GM10248 (cell line): ENCODE results near the gene MYO7A.

ENCODE experiments used
- CTCF ChIA-PET: fragments of 300-600 bp; sonication (Branson Sonifier 250); formaldehyde crosslinking; extraction: SDS; loops from one replicate; lab custom pipeline; 2021; ENCODE audit warnings: antibody characterized with exemption; lab: Yijun Ruan, JAX
- POLR2A ChIA-PET: fragments of 350-650 bp; sonication (Branson Sonifier 250); formaldehyde crosslinking; extraction: SDS; loops from one replicate; lab custom pipeline; 2020; ENCODE audit warnings: antibody characterized with exemption; lab: Yijun Ruan, JAX
- DNase-seq: peaks from one replicate; pipeline ENCODE4 v3.0.0; 2012; ENCODE audit errors: extremely low spot score
- TF ChIP-seq, protein P1 (sequence below): IDR thresholded peaks from 2 replicates; pipeline ENCODE4 v1.5.1; 2012; ENCODE audit warnings: mild to moderate bottlenecking, low read depth; ENCODE audit errors: extremely low read depth, missing control alignments, control extremely low read depth

The MYO7A gene

DNA sequence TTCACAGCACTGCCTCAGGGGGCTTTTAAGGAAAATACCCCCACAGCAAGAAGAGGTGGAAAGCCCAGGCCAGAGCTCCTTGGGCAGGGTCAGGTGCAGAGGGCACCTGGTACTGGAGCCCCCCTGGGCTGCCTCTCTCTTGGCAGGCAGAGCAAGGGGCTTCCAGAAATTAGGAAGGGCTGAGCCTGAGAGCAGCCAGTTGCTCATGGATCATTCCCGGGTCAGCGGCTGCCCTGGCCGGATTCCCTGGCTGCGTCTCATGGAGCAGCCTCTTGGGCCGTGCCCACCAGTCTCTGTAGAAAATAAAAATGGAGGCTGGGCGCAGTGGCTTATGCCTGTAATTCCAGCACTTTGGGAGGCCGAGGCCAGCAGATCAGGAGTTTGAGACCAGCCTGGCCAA lies 35.7 kb upstream of the MYO7A start:
- CTCF ChIA-PET: interaction anchor here (1.0 to 9.1 kb wide), 19 partner anchors 9 to 292 kb away, joined by 3 to 85 read pairs (median 17); partner anchors contain the start of gene MYO7A
- no peak for DNase-seq
- TF ChIP-seq, protein P1, sequence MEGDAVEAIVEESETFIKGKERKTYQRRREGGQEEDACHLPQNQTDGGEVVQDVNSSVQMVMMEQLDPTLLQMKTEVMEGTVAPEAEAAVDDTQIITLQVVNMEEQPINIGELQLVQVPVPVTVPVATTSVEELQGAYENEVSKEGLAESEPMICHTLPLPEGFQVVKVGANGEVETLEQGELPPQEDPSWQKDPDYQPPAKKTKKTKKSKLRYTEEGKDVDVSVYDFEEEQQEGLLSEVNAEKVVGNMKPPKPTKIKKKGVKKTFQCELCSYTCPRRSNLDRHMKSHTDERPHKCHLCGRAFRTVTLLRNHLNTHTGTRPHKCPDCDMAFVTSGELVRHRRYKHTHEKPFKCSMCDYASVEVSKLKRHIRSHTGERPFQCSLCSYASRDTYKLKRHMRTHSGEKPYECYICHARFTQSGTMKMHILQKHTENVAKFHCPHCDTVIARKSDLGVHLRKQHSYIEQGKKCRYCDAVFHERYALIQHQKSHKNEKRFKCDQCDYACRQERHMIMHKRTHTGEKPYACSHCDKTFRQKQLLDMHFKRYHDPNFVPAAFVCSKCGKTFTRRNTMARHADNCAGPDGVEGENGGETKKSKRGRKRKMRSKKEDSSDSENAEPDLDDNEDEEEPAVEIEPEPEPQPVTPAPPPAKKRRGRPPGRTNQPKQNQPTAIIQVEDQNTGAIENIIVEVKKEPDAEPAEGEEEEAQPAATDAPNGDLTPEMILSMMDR: no peak
- POLR2A ChIA-PET: no interaction called here

DNA sequence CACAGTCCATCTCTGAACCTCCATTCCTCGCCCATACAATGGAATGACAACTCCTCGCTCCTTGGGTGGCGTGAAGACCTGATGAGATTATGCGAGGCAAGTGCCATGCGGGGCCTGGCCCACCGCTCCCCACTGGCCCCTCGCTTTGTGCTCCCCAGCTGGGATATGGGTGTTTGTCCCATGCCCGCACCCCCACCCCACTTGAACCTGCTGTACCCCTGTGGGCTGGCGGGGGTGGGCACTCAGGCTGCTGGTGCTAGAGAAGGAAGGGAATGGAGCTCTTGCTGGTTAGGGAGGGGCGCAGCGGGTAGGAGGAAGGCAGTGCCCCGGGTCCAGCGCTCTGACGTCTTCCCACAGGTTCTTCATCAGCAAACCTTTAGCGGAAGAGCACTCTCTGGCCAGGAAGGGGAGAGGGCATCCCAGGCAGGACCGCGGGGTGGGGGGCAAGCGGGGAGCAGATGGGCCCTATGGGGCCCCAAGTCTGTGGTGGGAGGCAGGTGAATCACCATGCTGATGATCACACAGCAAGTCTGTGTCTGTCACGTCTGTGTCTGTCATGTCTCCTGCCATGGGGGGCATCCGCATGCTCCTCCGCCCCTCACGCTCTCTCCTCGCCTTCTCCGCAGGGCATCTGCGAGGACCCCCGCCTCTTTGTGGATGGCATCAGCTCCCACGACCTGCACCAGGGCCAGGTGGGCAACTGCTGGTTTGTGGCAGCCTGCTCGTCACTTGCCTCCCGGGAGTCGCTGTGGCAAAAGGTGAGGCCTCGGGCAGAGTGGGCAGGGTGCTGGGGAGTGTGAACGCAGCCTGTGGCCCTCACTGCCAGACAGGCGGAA lies 34.8 kb upstream of the MYO7A start:
- TF ChIP-seq, protein P1: no peak
- ChIA-PET POLR2A (no interaction called here), CTCF (interaction anchor here (1.0 to 9.1 kb wide), 12 partner anchors 8 to 174 kb away, joined by 3 to 85 read pairs (median 30); partner anchors contain the start of gene MYO7A)
- DNase-seq: no peak

DNA sequence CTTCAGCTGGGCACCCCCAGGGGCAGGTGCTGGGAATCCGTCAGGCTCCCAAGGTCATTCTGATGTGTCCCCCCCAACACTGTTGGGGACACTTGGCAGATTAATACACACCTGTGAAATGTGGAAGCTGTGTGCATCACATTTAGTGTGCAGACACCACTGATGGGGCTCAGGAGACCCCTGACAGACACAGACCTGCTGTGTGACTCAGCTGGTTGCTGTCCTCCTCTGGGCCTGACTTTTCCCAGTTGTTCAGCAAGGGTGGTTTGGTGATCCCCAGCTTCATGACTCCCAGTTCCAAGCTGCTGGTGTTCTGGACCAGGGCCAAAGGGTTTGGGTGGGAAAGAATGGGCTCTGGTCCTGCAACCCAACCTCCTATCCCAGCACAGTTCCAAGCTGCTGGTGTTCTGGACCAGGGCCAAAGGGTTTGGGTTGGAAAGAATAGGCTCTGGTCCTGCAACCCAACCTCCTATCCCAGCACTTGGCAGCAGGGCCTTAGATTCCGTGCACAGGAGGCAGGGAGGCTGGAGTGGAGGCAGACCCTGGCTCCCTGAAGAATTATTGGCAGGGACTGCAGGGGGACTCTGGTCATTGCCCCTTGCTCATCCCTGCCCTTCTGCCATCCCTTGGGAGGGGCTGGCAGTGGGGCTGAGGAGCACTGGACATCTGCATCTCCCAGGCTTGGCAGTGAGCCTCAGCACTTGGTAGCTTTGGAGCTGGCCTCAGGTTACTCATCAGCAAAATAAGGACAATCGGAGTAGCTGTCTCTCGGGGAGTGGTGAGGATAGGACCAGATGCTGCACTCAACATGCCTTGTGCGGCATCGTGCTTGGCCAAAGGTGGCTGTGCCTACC lies 33.8 kb upstream of the MYO7A start:
- no peak for DNase-seq
- ChIA-PET CTCF (interaction anchor here (1.1 to 9.1 kb wide), 4 partner anchors 13 to 174 kb away, joined by 3 to 85 read pairs (median 38); no protein-coding TSS in a partner anchor), POLR2A (no interaction called here)
- TF ChIP-seq, protein P1: no peak

DNA sequence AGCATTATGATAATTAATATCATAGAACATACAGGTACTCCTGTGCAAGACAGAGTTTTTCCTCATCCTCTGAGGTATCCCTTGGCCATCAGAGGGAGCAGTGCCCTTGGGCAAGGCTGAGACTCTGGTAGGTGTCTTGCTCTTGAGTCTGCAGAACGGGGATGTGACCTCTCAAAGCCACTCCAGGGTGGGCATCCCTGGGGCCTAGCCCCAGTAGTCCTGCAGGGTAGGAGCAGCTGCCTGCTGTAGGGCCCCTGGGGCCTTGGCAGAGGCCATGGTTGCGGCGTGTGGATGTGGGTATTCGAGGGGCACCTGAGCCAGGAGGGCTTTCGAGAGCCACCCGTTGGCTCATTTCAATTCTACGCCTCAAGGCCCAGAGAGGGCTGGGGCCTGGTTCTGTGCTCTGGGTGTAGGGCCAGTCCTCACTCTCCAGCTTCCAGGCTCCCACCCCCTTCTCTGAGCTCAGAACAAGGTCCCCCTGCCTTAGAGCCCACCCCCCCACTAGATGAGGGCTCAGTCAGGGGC lies 33.1 kb upstream of the MYO7A start:
- TF ChIP-seq, protein P1: no peak
- CTCF ChIA-PET: interaction anchor here (1.0 to 9.1 kb wide), 5 partner anchors 14 to 175 kb away, joined by 3 to 85 read pairs (median 8); no protein-coding TSS in a partner anchor
- DNase-seq: no peak
- POLR2A ChIA-PET: no interaction called here

DNA sequence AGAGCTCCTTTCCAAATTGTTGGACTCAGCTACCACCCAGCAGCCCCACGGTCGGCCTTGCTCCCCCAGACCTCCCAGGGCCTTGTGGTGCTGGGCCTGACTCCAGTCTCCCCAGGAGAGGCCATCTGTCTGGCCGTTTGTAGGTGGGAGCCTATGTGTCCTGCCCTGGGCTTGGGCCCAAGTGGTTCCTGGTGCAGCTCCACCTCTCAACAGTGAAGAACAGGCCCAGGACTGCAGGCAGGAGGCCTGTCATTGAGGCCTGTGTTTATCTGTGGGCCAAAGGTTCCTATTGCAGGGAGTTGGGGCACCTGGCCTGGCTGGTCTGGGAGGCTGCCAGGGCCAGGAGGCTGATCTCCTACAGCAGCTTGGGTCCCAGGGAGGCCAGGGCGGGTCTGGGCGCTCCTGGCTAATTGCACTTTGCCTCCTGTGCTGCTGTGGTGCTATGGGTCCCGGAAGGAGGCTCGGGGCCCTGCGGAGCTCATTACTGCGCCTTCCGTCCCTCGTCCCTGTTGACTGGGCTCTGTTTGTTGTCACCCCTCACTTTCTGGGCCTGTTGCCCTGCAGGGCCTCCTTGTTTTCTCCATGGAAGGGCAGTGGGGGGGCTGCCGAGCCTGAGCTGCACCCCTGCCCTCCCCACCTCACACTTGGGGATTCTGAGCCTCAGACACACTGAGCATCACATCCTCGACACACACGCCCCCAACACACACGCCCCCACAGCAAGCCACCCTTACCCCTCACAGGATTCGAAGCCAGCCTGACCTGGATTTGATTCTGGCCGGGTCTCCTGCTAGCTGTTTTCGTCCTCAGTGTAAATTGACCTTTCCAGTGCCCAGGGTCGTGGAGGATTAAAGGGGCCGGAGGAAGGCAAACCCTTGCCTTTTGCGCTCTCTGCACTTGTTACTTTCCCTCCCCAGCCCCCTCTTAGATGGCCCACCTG lies 32.2 kb upstream of the MYO7A start:
- POLR2A ChIA-PET: no interaction called here
- CTCF ChIA-PET: interaction anchor here (1.0 to 8.3 kb wide), 4 partner anchors 14 to 176 kb away, joined by 3 to 68 read pairs (median 7); no protein-coding TSS in a partner anchor

More for the DNA sequence above, 32.2 kb upstream of the MYO7A start:
- DNase-seq: no peak
- TF ChIP-seq, protein P1: no peak
